GM19043 (cell line): ENCODE results near the gene CDH10.

Source experiments
- ATAC-seq: cut with Tn5 transposase; IDR thresholded peaks from one replicate; pipeline ENCODE4 v1.9.1; 2021; ENCODE audit warnings: low read depth; ENCODE audit not compliant: unreplicated experiment

CDH10 gene

DNA sequence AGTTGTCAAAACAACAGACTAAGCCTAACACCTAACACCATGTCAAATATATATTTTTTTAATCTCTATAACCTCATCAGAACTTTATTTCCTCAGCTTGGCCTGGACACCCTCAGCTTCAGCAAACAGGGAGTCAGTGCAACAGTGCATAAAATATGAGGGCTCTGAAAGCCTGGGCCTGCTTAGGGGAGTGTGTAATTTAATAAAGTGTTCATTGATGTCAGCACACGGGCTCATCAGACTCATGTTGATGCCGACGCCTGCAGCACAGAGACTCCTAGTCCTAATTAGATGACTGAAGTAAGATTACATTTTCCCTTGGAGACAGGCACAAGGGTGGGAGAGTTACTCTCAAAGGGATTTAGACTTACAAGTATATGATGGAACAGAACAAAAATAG, 37.8 kb downstream of the CDH10 start:
- ATAC-seq, result no peak

DNA sequence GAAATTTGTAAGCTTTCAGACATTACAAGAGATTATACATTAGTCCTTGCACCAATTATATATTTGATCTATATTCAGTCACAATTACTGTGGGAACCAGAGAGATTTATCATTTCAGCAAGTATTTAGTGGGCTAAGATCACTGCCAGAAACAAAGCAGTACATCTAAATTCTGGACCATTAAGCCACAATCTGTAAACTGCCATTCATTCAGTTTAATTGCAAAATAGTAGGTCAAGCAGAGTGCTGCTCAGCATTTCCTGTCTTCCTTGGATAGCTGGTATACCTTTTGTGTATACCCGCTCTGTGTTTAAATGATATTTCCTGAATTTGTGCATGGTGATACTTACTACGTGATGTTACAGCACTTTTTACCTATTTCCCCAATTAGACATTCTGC, 42.6 kb downstream of the CDH10 start:
- no peak for ATAC-seq

DNA sequence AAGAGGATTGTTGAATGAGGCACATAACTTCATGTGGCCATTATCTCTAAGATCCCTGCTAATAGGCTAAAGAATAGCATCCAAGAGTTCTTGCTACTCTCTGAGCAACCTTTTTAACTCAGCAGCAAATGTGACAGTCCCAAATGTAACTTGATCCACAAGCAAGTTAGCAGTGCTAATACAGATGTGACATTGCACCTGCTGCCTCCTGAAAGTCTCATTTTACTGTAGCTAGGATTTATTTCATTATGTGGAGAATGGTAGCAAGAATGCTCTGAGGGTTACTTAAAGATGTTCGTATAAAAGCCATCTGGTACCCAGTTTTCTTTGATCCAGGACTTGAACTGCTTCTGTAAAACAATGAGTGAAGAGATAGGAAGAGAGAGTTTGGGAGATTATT, 45.8 kb downstream of the CDH10 start:
- ATAC-seq, result no peak

DNA sequence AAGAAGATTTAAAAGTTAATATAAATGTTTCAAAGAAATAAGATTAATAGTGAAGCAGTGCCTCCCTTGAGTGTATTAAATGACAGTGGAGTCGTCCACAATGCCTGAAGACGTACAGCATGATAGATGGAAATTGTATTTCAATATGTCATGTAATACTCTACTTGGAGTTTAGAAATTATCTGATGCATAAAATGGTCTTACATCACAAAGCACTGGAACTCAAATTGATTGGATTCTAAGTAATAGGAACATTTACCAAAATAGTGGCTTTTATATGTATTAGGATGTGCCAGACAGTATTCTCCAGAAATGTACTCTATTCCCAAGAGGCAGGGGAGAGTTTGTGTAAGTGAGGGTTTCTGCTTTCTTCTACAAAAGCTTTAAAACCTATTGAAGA, 49.4 kb downstream of the CDH10 start:
- ATAC-seq, result no peak

DNA sequence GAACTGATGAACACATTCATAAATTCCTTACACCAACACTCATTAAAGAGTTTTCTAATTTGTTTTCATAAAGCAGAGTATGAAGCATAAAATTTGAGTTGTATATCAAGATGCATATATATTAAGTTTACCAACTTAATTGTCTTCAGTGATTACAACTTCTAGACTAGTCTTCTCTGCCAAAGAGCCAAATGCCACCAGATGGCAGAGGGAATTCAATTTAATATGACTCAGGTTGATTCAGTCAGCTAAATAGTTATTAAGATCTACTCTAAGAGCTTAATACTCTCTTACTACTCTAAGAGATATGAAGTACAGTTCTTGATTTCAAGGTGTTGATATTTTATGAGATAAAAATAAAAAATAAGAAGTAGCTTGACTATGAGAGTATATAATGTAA, 53.4 kb downstream of the CDH10 start:
- no peak for ATAC-seq

DNA sequence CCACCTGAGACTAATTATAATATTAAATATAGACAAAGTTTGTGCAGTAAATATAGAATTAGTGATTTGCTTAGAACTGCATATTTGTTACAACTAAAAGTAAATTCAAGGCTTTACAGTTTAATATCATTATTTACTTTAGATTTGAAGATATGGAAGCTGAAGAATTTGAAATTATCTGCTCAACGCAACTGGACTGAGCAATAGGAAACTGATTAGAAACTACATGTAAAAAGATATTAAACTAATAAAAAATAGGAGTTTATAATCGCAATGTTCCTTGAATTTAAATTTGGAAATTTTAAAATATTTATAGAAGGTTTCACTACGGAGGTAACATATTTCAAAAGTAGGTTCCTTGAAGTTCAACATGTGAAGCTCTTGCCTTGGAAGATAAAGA, 55.2 kb downstream of the CDH10 start:
- ATAC-seq, result no peak

DNA sequence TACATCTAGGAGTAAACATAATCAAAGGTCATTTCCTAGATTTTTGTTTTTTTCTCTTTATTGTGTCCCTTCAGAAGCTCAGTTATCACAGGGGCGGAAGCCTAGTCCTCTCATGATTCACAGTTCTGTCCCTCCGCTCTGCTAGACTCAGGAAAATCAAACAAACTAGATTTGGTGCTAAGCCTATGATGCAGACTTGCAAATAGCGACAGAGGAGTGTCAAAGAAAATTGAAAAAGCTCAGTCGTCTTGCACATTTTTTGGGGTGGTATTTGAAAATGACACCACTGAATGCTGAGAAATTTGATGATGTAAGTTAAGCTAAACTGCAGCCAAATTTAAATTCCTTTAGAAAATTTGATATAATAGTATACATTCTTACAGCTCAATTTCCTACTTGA, 59.0 kb downstream of the CDH10 start:
- ATAC-seq, result no peak

DNA sequence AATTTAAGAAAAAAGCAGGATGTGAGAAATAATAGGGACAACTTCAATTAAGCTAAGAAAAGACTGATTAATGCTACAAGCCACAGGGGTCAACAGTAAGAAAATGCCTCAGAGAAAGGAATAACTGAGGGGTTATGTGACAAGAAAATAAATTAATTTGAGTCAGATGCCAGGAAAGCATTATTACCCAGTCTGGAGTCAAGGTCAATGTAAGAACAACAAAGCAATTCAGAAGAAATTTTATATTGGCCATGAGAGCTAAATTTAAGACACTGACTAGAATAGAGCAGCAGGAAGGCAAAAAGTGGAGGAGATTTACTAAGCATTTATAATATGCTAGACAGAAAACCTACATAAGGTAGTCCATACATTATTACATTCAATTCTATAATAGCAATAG, 73.5 kb downstream of the CDH10 start:
- no peak for ATAC-seq

DNA sequence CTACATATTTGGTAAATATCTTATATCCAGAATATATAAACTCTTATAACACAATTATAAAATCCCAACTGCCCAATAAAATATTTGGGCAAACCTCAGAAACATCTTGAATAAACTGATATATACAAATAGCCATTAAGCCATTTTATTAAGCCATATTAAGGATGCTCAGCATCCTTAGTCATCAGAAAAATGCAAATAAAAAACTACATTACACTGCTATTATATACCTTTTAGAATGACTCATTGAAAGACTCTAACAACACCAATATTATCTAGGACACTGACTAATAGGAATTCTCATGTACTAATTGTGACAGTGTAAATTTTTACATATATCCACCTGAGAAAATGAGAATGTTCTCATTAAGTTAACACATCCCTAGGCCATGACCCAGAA, 77.8 kb downstream of the CDH10 start:
- ATAC-seq, result no peak

DNA sequence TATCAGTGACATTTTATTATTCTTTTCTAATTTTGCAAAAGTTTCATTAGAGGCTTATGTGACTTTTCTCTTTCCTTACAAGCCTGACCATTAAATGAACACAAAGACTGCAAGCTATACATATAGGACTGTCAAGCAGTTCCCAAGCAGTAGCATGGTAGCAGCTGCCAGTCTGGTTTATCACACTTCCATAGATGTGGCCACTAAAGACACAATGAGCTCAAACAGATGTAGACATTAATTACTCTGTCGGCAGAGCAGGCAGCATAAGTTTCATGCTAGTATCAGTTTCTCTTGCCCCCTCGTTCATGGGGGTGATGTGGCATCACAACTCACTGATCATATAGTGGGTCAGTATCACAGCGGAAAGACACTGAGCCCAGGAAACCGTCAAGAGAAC, 89.5 kb downstream of the CDH10 start:
- ATAC-seq, result no peak

DNA sequence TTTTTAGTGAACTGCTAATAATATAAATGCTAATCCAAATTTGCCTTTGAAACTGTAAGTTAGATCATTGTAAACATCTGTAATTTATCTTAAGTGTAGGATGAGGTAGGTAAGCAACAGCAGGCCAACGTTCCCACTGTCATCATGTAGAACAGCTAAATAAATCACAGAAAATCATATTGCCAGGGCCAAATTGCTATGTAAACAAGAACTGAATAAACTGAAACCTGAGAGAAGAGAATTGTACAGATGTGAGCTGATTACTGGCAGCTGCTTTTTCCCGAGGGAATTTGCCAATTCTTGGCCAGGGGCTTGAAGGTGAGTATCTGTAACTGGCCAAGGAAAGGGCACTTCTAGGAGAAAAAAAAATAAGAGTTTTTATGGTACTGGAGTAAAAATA, 97.6 kb downstream of the CDH10 start:
- ATAC-seq, result no peak

DNA sequence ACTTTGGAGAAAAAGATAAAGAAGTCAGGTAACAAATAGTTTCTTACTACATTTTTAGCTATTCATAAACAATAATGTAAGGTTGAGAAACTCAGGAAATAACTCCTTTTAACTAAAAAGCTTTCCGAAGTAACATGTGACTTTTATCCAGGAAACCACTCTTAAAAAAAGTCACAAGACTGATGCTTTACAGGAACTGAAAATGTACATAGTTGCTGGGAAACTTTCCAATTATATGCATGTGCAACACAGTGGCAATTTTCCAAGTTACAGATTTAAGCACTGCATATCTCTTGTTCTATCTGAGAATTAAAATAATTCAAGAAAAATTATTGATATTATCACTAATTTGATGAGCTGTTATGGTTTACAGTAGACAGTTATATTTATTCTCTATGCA, 105.2 kb downstream of the CDH10 start:
- no peak for ATAC-seq

DNA sequence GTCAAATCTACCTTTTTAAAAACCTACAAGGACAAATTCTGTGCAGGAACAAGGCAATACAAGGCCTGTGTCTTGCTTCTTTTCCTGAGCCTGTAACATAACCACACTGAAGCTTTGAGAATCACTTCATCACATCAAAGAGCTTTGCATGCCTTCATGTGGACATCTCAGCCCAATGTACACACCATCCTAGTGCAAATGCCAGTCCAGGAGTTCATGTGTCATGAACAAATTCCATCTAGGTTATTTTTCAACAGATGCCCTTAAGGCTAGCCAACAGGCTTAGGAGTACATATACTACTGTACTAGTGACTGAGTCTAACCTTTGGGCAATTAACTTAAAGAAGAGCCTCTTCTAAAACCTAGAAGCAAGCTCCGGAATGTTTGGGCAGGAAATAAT, 106.4 kb downstream of the CDH10 start:
- ATAC-seq, result no peak

DNA sequence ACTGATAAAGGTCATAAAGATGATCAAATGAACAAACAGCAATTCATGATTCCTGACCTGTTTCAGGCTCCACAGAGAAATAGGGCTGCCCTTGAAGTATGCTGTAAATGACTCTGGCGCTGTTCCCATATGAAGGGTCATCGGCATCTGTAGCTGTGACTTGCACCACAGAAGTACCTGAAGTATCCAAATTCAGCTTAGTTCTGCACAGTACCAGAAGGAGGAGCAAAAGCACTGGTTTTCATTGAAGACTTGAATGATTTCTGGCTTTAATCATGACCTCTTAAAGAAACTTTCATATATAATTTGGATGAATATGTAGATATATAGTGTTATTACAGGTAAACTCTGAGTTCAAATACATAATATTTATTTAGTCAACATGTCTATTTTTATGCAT, 109.1 kb downstream of the CDH10 start:
- no peak for ATAC-seq

DNA sequence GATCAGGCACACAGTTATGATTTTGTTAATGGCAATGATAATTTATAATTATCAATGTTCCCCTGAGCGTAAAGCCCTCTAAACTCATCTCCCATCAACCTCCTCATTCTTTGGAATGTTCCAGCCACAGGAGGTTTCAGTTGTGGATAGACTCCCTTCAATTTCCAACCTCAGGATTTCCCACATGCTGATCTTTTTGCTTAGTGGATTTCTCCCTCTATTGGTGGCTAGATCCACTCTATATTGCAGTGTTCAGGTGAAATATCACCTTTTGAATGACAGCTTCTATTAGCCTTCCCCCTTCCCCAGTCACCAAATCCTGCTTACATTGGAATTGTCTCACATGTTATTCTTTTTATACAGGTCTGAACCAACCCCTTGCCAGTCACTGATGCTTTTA, 113.9 kb downstream of the CDH10 start:
- no peak for ATAC-seq

DNA sequence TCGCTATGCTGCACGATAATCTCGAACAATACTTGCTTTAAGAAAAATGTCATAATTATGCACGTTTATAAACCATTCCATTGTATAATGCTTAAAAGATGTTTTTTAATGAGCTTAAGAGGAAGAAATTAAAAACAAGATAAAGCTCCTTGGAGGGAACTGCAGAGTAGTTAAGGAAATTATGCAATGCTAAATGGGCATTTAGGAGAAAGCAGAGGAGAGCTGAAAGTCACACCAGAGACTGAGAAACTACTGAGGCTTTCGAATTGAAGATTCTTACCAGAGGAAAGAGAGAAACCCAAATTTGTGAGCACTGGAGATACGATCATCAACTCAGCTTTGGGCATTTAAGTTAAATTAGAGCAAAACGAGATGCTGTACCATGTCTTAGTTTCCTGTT, 119.4 kb downstream of the CDH10 start:
- ATAC-seq, result no peak

DNA sequence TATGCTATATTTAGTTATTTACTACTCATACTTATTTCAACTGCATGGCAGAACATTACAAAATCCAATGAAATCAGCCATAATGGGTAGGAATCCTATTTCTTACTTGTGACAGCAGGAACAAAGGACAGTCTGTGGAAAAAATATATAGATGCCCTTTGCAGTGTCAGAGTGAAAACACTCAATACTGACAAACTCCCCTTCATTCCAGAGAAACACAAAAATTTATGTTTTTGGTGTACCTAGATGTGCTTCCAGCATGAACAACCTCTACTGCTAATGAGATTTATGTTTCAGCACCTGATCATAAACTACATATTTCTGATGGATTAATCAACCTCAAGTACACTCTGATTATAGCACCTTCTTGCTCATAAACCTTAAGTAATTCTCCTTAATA, 132.4 kb downstream of the CDH10 start:
- ATAC-seq, result no peak

DNA sequence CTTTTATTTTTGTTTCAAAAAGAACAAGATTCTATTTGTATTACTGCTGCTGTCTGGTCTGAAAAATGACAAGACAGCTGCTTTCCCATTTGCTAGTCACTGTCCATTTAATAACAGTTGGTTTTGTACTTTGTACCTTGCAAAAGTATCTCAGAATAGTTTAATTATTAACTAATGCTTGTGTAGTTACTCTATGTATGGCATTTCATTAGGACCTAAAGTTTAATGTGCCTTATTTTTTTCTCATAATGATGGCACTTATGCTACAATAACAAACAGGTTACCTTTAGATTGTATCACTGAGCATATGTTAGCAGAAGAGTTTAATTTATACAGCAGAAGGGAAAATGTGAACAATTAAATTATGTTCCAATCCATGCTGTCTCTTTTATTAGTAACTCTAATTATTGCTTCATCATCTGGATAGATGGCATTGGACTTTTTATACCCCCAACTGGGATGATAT, 134.2 kb downstream of the CDH10 start:
- ATAC-seq, result no peak

DNA sequence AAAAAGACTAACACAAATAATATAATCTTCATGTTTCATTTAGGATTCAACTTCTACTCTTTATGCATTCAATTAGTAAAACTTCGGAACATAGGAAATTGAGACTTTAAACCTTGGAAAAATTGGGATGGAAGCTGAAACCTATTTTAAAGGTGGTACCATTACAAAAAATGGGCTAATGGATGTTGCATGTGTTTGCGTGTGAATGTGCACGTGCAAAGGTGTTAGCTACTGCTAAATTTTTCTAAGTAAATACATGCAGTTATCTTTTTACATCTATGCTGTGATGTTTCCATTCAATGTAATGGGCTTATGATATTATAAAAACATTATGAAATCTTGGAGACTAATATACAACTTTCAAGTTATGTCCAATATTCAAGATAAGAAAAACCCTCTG, 134.8 kb downstream of the CDH10 start:
- no peak for ATAC-seq

DNA sequence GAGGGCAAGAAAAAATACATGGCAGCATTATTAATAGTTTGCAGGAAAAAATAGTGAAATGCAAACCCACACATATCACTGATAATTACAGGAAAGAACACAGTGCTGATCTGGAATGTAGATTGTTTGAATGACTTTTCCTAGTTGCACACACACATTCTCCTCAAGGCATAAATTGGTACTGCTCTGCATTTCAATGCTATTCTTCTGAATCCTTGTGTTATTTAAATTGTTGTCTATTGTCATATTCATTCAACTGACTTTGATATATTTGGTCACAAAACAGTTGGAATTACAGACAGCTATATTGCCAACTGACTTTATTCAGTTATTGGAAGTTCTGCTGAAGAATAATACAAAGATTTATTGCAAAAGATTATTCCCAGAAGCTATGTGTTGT, 139.5 kb downstream of the CDH10 start:
- no peak for ATAC-seq

DNA sequence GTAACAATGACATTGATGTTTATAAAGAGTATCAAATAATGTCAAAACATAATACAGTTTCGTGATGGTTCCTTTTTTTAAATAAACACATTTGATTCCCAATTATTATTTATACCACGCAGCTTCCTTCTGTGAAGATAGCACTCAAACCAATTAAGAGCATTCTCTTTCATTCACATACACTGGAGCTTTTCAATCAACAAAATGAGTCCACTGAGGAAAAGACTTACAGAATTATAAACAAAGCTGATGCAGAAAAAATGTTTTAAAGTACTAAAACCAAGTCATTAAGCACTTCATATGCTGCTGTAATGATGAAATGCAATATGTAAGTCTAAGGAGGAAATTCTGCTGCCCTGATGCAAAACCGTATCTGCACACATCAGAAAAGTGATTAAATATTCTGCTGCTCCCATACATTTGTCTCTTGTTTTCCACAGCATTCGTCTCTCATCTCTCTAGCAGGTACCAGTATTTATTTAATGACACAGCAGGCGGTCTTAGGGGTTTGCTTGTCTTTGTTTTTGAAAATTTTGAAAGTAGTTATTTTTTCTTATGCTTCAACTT, 147.1 kb downstream of the CDH10 start:
- ATAC-seq, result no peak

DNA sequence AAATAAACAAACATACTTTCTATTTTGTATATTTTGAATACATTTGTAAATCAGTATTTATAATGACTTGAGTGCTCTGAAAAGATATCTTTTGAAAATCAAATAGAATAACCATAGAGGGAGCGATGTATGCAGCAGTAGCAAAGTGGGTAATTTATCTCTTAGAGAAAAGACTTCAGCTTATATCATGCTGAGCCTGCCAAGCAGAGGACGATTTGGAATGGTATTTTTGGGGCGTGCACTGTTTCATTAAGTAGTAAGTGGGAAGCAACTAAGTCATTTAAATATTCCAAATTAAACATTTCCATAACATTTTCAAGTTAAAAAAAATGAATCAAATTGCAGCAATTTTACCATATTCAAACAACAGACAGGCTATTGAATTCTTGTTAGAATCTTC, 147.6 kb downstream of the CDH10 start:
- ATAC-seq, result no peak

DNA sequence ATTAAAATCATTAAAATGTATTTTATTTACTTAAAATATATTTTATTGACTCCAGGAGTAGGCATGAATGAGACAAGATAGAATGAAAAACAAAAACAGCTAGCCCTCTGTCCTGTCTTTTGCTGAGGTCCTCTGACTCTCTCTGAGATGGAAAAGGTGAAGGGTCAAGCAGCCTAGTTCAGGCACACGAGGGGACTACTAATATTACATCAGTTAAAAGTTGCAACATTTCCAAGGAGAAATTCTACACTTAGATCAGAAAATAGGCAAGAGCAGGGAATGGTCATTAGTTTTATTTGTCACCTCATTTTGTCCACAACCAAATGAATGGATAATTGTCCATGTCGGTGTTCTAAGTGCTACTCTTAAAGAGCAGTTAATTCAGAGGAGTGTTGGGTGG, 148.5 kb downstream of the CDH10 start:
- ATAC-seq, result no peak
